Fibroblast of lung (primary cell): ENCODE data around the gene LPP. TPM values are rescaled to one million over a fixed set of nuclear protein-coding genes. Genes with fewer than 3 reads are reported as not detected.
A peak's percentile ranks its signal among the peaks of the same experiment; 100 is the strongest.

ENCODE experiments used
- DNase-seq, 2 donors: peaks; one replicate each; pipeline versions ENCODE4 v3.0.0 to v3.0.0-alpha.2; 2010; ENCODE audit warnings: low read depth in 2 of 2
- H2AFZ ChIP-seq: 2 replicates; pipeline ENCODE4 v1.5.1; 2012; ENCODE audit warnings: low read length, control low read depth, inconsistent platforms
- H3K27ac ChIP-seq: 2 replicates; pipeline ENCODE4 v1.5.1; 2011; ENCODE audit warnings: low read length, control low read depth; ENCODE audit not compliant: insufficient read depth
- H3K27me3 ChIP-seq: 2 replicates; pipeline ENCODE4 v1.5.1; 2011; ENCODE audit warnings: mild to moderate bottlenecking, low read length; ENCODE audit not compliant: control insufficient read depth, insufficient read depth
- H3K36me3 ChIP-seq: 2 replicates; pipeline ENCODE4 v1.5.1; 2011; ENCODE audit warnings: low read length; ENCODE audit not compliant: control insufficient read depth, insufficient read depth
- H3K4me1 ChIP-seq: 2 replicates; pipeline ENCODE4 v1.5.1; 2011; ENCODE audit warnings: low read length; ENCODE audit not compliant: control insufficient read depth, insufficient read depth; ENCODE audit errors: extremely low read depth
- H3K4me2 ChIP-seq: 2 replicates; pipeline ENCODE4 v1.5.1; 2011; ENCODE audit warnings: low read length, control low read depth; ENCODE audit not compliant: insufficient read depth; ENCODE audit errors: extremely low read depth
- H3K4me3 ChIP-seq, 4 experiments: fragments of 200-600 bp in 1 of 4; sonication (generic) in 1 of 4; replicated peaks in 1 of 4; 2 replicates each; pipeline ENCODE4 v1.5.1; 2011 to 2016; ENCODE audit warnings: low read length in 4 of 4, low read depth in 3 of 4, mild to moderate bottlenecking in 3 of 4, control low read depth in 2 of 4, inconsistent platforms in 1 of 4, mixed read lengths in 1 of 4; ENCODE audit not compliant: insufficient read depth in 1 of 4; ENCODE audit errors: control extremely low read depth in 1 of 4
- H3K79me2 ChIP-seq: 2 replicates; pipeline ENCODE4 v1.5.1; 2012; ENCODE audit warnings: mild to moderate bottlenecking, low read length, inconsistent platforms; ENCODE audit not compliant: control insufficient read depth, insufficient read depth
- H3K9ac ChIP-seq: 2 replicates; pipeline ENCODE4 v1.5.1; 2011; ENCODE audit warnings: mild to moderate bottlenecking, low read length, control low read depth; ENCODE audit not compliant: insufficient read depth
- H3K9me3 ChIP-seq: 2 replicates; pipeline ENCODE4 v1.5.1; 2012; ENCODE audit warnings: low read depth, low read length; ENCODE audit not compliant: control insufficient read depth, insufficient read depth
- H4K20me1 ChIP-seq: 2 replicates; pipeline ENCODE4 v1.5.1; 2011; ENCODE audit warnings: low read length; ENCODE audit not compliant: control insufficient read depth, insufficient read depth; ENCODE audit errors: extremely low read depth
- CTCF ChIP-seq, 2 donors: IDR thresholded peaks in 1 of 2; conservative IDR thresholded peaks in 1 of 2; 1 replicate in 1 of 2; 2 replicates in 1 of 2; pipeline ENCODE4 v1.5.1; 2011 to 2012; ENCODE audit warnings: low read length in 2 of 2, control low read depth in 1 of 2, inconsistent platforms in 1 of 2, low read depth in 1 of 2, mild to moderate bottlenecking in 1 of 2
- EZH2 ChIP-seq: IDR thresholded peaks from 2 replicates; pipeline ENCODE4 v1.5.1; 2012; ENCODE audit warnings: low read length, control low read depth, mild to moderate bottlenecking; ENCODE audit errors: missing control alignments
- polyA plus RNA-seq, 2 donors: library from polyadenylated mRNA; depleted of rRNA in 1 of 2; stranded (reverse) in 1 of 2; unstranded in 1 of 2; fragments of >200 nt; gene quantifications; 2 replicates each; pipeline ENCODE4 v1.2.1, GENCODE V29; 2011 to 2012; ENCODE audit warnings: missing spikeins in 1 of 2
- total RNA-seq: library from RNA; depleted of rRNA; stranded (reverse); fragments of >200 nt; gene quantifications from 2 replicates; pipeline ENCODE4 v1.2.1, GENCODE V29; 2014

Gene LPP
- total and polyA plus RNA-seq, 2 donors (not counting 1 experiment from before 2014, with no cell fraction given) = 69.0 to 124 TPM

- TF ChIP-seq CTCF (conservative IDR thresholded peaks at IDR 0.05 in 1 of 2, IDR thresholded peaks at IDR 0.05 in 1 of 2; ENCODE audit: low read depth in 1 of 2, low read length in 2 of 2) = no peak
- no peak for TF ChIP-seq EZH2
- no peaks in the 10 kb centered on the region for H3K9me3 ChIP-seq
- H3K27me3 ChIP-seq = no peaks in the 10 kb centered on the region
- H2AFZ ChIP-seq = no peak overlapping the region
- no peaks in the 10 kb centered on the region for H3K79me2 ChIP-seq
- H3K4me3 ChIP-seq = no peak overlapping the region
- H4K20me1 ChIP-seq = no peaks in the 10 kb centered on the region
- no peak overlapping the region for H3K9ac ChIP-seq
- H3K36me3 ChIP-seq = no peaks in the 10 kb centered on the region
- peaks cover 11% of the 10 kb centered on the region for H3K4me1 ChIP-seq
- peak; percentile 57 to 74 for DNase-seq
- no peak overlapping the region for H3K27ac ChIP-seq
- H3K4me2 ChIP-seq = no peak overlapping the region
These were observed 750.7 kb downstream of the LPP start for GRCh38 chr3:188904670-188905069.

GRCh38 chr3:188905547-188905946, 751.6 kb downstream of the LPP start:
- Histone ChIP-seq H3K4me2 (no peak overlapping the region), H3K9ac (no peak overlapping the region), H3K79me2 (no peaks in the 10 kb centered on the region), H4K20me1 (no peaks in the 10 kb centered on the region), H3K36me3 (no peaks in the 10 kb centered on the region), H3K4me3 (no peak overlapping the region), H3K9me3 (no peaks in the 10 kb centered on the region), H3K27ac (no peak overlapping the region), H3K27me3 (no peaks in the 10 kb centered on the region), H3K4me1 (peaks cover 7% of the 10 kb centered on the region), H2AFZ (no peak overlapping the region)
- TF ChIP-seq CTCF (conservative IDR thresholded peaks at IDR 0.05 in 1 of 2, IDR thresholded peaks at IDR 0.05 in 1 of 2; ENCODE audit: low read depth in 1 of 2, low read length in 2 of 2) = no peak
- TF ChIP-seq EZH2 = no peak
- DNase-seq = no peak

- H3K9me3 ChIP-seq = no peaks in the 10 kb centered on the region
- H3K79me2 ChIP-seq = no peaks in the 10 kb centered on the region
- no peak overlapping the region for H3K4me2 ChIP-seq
- H2AFZ ChIP-seq = no peak overlapping the region
- no peaks in the 10 kb centered on the region for H3K27me3 ChIP-seq
- H3K27ac ChIP-seq = no peak overlapping the region
- peak in 1 of 2 donors; percentile 6 for DNase-seq
- TF ChIP-seq EZH2 = no peak
- TF ChIP-seq CTCF (conservative IDR thresholded peaks at IDR 0.05 in 1 of 2, IDR thresholded peaks at IDR 0.05 in 1 of 2; ENCODE audit: low read depth in 1 of 2, low read length in 2 of 2) = no peak
- H3K9ac ChIP-seq = no peak overlapping the region
- no peak overlapping the region for H3K4me3 ChIP-seq
- no peaks in the 10 kb centered on the region for H4K20me1 ChIP-seq
- H3K4me1 ChIP-seq = peaks cover 3% of the 10 kb centered on the region
- H3K36me3 ChIP-seq = no peaks in the 10 kb centered on the region
These were observed 752.3 kb downstream of the LPP start for GRCh38 chr3:188906236-188906635.
